IPS DF 19.7 (cell line): ENCODE results near the gene HELZ.

Experiments used
- DNase-seq: peaks from one replicate; pipeline ENCODE4 v3.0.0-alpha.2; 2013; ENCODE audit warnings: low read depth, low spot score

HELZ gene

GRCh38 chr17:67194134-67194533 lies 50.9 kb downstream of the HELZ start:
- no peak for DNase-seq

GRCh38 chr17:67187927-67188326 lies 57.1 kb downstream of the HELZ start:
- no peak for DNase-seq

GRCh38 chr17:67186782-67187181 lies 58.2 kb downstream of the HELZ start:
- DNase-seq: no peak

- DNase-seq: no peak
These were observed 61.5 kb downstream of the HELZ start for GRCh38 chr17:67183531-67183930.

- no peak for DNase-seq
These were observed 63.2 kb downstream of the HELZ start for GRCh38 chr17:67181825-67182224.

GRCh38 chr17:67180275-67180674 lies 64.7 kb downstream of the HELZ start:
- DNase-seq: no peak

DNA sequence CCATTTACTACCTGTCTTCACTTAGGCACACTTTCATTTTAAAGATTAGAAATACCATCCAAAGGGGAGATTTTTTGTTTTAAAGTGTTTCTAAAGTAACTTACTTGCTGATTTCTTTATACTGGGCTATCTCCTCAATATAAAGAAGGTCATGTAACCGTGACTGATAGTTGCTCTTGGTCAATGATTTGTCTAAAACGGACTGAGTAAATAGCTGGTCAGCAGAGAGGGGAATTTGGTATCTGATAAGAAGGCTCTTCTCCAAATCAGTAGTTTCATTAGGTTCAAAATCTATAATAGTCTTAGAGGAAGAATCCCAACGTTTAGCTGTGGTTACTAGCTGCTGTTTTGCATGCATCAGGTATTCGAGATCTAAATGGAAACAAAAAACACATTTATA lies 66.4 kb downstream of the HELZ start:
- DNase-seq: no peak

DNA sequence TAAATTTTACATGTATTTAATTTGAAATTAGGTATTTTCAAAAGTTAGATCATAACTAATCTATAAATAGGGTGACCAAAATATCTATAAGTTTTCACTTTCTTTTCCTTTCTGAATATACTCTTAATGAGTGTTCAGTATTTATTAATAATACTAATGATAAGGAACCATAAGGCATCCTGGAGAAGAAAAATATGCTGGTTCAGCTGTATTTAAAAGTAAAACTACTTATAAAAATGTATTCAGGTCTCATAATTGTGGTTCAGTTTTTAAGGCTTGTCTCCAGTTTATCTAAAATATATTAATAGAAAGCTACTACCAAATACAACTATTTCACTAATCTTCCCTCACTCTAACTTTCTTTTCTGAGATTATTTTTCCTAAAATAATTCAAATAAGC lies 67.3 kb downstream of the HELZ start:
- DNase-seq: no peak

- DNase-seq: no peak
These were observed 70.8 kb downstream of the HELZ start for GRCh38 chr17:67174190-67174589.

DNA sequence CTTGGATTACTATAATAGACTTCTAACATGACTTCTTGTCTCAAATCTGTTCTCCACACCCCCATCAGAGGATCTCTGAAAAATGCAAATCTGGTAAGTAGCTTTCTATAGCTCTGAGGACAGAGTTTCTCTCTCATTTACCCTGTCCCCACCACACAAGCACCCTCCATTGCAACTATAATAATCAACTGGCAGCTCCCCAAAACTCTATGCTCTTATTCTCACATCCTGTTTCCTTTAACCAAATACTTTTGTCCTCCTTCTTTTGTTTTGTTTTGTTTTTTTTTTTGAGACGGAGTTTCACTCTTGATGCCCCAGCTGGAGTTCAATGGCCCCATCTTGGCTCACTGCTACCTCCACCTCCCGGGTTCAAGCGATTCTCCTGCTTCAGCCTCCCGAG lies 73.4 kb downstream of the HELZ start:
- no peak for DNase-seq

DNA sequence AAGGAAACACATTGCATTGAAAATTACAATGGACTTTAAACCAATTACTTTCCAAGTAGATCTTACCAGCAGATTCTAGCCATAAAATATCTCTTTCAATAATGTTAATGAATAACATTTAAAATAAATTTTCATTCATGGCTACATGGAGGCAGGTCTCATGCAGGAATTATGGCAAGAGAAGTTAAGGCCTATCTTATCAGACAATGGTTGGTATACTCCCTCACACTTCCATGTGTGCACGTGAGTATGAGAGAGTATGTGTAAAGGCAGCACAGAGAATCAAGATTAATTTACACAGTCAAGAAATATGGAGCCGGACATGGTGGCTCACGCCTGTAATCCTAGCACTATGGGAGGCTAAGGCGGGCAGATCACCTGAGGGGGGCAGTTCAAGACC lies 76.5 kb downstream of the HELZ start:
- DNase-seq: no peak

DNA sequence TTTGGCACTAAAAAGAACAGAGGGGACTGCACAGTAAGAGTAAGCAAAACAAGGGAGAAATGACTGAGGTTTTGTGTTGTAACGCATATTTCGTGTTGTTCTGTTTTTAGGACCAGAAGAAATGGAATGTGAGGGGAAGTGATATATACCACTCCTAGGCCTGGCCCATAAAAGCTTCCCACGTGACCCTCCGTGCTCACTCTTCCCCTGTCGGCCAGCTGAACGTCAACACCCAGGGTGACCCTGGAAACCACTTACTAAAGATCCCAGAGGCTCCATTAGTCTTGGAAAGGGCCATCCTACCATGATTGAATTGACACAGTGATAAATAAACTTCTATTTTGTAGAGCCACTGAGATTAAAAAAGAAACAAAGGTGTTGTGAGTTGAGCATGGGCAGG lies 79.8 kb downstream of the HELZ start:
- no peak for DNase-seq

GRCh38 chr17:67164302-67164701 lies 80.7 kb downstream of the HELZ start:
- DNase-seq: no peak

DNA sequence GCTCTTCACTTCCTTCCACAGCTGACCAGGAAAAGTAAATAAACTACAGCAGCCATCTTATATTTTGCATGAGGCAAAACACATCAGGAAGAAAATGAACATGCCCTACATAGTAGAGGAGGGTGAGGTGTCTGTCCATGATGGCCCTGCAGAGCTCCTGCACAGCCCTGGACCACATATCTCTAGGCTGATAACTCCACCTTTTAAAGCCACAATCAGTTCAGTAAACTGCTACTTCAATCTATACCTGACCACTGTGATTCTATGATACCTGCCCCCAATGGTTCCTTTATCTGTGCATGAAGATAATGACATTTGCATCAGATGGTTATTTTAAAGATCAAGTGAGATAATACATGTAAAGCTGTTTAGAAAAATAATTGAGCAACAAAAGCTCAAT lies 82.2 kb downstream of the HELZ start:
- DNase-seq: no peak

- no peak for DNase-seq
These were observed 83.4 kb downstream of the HELZ start for GRCh38 chr17:67161573-67161972.

- no peak for DNase-seq
These were observed 84.2 kb downstream of the HELZ start for GRCh38 chr17:67160791-67161190.

GRCh38 chr17:67157732-67158639 lies 87.0 kb downstream of the HELZ start:
- no peak for DNase-seq

- DNase-seq: no peak
These were observed 88.5 kb downstream of the HELZ start for GRCh38 chr17:67156269-67157199.

DNA sequence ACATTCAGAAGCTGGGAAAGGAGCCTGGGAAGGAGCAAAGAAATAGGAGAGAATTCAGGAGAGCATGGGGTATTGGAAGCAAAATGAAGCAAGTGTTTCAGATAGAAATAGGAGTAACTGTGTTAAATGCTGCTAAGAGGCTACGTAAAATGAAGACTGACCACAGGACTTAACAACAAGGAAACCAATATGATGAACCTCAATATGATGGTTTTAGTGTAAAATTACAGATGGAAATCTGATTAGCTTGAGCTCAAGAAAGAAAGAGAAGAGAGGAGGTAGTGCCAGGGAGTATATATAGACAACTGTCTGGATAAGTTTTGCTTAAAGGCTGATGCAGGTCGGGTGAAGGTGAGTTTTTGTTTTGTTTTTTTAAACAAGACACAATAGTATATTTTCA lies 92.2 kb downstream of the HELZ start:
- DNase-seq: no peak

DNA sequence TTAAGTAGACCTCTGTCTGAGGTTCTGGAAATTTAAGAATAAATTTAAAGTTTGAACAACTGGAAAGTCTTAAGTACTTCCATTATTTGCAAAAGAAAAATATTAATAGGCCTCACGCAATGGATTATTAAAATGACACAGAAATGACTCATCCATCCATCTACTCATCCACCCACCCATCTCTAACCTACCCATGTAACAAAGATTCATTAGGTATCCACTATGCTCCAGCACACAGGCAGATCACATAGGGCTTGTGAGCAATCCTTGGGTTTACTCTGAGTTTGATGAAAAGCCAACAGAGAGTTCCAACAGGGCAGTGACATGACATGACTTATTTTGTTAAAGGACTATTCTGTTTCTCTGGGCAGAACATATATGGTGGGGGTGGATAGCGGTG lies 93.3 kb downstream of the HELZ start:
- DNase-seq: no peak

GRCh38 chr17:67150826-67151225 lies 94.2 kb downstream of the HELZ start:
- DNase-seq: no peak

DNA sequence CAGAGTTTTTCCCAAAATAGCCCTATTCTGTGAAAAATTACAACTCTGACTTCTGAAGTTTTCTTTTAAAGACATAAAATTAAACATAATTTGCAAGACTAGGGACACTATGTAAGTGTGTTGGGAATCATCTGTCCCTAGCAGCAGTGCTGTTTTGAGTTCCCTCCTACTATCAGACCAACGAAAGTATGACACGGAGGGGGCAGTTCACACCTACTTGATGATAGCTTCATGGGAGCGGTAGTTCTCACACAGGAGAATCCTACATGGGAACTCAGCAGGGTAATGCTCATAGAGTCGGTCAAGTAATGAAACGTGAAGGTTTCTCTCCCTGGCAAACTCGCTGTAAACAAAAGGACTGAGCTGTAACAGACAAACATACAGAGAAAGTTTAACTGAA lies 96.6 kb downstream of the HELZ start:
- no peak for DNase-seq
